ENCODE results near the gene ITGAL. TPM values are rescaled to one million over a fixed set of nuclear protein-coding genes. Genes with fewer than 3 reads are reported as not detected.
"Not testable (repeated sequence)": the region's sequence is repeated elsewhere in the genome, so short reads cannot be mapped to it uniquely, and the experiment has no call there.

The ITGAL gene
- total RNA-seq, 1 donor from 2014 or later = 0.04 TPM

DNA sequence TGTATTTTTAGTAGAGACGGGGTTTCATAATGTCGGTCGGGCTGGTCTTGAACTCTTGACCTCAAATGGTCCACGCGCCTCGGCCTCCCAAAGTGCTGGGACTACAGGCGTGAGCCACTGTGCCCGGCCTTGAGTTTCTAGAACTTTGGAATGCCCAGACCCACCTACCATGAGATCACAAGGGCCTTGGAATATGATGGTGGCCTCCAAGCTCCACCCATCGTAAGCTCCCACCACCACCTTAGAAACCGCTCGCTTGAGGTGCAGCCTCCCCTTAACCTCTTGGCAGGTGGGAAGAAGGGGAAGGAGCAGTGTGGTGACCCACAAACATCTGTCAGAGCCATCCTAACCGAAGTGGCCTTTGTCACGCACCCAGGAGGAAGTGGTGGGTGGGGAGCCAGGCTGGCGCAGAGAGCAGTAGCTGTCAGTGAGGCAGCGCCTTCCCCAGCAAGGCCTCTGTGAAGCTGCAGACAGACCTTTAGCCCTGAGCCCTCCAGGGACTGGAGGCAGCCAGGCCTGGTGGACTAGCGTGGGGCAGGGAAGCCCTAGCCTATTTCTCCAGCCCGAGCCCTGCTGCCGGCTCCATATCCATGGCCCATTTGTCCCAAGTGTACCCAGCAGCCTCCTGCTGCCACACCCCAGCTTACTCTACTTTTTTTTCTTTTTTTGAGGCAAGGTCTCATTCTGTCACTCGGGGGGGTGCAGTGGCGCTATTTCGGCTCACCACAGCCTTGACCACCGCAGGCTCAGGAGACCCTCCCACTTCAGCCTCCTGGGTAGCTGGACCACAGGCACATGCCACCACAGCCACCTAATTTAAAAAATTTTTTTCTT, 13.8 kb upstream of the ITGAL start:
- TF ChIP-seq, protein P1, sequence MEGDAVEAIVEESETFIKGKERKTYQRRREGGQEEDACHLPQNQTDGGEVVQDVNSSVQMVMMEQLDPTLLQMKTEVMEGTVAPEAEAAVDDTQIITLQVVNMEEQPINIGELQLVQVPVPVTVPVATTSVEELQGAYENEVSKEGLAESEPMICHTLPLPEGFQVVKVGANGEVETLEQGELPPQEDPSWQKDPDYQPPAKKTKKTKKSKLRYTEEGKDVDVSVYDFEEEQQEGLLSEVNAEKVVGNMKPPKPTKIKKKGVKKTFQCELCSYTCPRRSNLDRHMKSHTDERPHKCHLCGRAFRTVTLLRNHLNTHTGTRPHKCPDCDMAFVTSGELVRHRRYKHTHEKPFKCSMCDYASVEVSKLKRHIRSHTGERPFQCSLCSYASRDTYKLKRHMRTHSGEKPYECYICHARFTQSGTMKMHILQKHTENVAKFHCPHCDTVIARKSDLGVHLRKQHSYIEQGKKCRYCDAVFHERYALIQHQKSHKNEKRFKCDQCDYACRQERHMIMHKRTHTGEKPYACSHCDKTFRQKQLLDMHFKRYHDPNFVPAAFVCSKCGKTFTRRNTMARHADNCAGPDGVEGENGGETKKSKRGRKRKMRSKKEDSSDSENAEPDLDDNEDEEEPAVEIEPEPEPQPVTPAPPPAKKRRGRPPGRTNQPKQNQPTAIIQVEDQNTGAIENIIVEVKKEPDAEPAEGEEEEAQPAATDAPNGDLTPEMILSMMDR (IDR thresholded peaks at IDR 0.05; ENCODE audit: insufficient read depth, low read length, poor library complexity, severe bottlenecking) = no peak
- H3K4me3 ChIP-seq (ENCODE audit: low read depth, low read length) = no peak overlapping the region
- DNase-seq (ENCODE audit: low read depth) = no peak
- no peaks in the 10 kb centered on the region for H3K36me3 ChIP-seq (ENCODE audit: control insufficient read depth, insufficient read depth, low read length)
- H3K27me3 ChIP-seq (ENCODE audit: control insufficient read depth, insufficient read depth, low read length) = no peaks in the 10 kb centered on the region

GRCh38 chr16:30459456-30459855, 13.1 kb upstream of the ITGAL start:
- no peak for DNase-seq (ENCODE audit: low read depth)
- TF ChIP-seq, protein P1 (IDR thresholded peaks at IDR 0.05; ENCODE audit: insufficient read depth, low read length, poor library complexity, severe bottlenecking) = no peak
- H3K36me3 ChIP-seq (ENCODE audit: control insufficient read depth, insufficient read depth, low read length) = no peaks in the 10 kb centered on the region

DNA sequence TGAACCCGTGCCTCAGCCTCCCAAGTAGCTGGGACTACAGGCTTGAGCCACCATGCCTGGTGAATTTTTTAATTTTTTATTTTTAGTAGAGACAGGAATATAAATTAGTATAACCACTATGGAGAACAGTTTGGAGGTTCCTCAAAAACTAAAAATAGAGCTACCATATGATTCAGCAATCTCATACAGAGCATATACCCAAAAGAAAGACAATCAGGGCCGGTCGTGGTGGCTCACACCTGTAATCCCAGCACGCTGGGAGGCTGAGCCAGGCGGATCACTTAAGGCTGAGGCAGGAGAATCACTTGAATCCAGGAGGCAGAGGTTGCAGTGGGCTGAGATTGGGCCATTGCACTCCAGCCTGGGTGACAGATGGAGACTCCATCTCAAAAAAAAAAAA, 11.1 kb upstream of the ITGAL start:
- H3K36me3 ChIP-seq (ENCODE audit: control insufficient read depth, insufficient read depth, low read length); H3K4me3 ChIP-seq (ENCODE audit: low read depth, low read length); H3K27me3 ChIP-seq (ENCODE audit: control insufficient read depth, insufficient read depth, low read length); DNase-seq (ENCODE audit: low read depth): not testable (repeated sequence)

More at GRCh38 chr16:30459456-30459855, 13.1 kb upstream of the ITGAL start:
- no peaks in the 10 kb centered on the region for H3K27me3 ChIP-seq (ENCODE audit: control insufficient read depth, insufficient read depth, low read length)
- no peak overlapping the region for H3K4me3 ChIP-seq (ENCODE audit: low read depth, low read length)

DNA sequence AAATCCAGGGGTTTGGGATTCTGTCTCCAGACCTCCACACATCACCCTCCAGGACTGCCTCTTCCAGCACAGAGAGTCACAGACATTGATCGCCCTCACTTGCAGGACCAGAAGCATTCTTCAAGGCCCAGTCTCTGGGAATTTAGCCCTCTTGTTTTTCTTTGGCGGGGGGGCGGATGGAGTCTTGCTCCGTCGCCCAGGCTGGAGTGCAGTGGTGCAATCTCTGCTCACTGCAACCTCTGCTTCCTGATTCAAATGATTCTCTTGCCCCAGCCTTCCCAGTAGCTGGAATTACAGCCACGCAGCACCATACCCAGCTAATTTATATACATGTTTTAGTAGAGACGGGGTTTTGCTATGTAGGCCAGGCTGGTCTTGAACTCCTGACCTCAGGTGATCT, 8.5 kb upstream of the ITGAL start:
- Histone ChIP-seq H3K4me3 (ENCODE audit: low read depth, low read length) (no peak overlapping the region), H3K36me3 (ENCODE audit: control insufficient read depth, insufficient read depth, low read length) (no peaks in the 10 kb centered on the region), H3K27me3 (ENCODE audit: control insufficient read depth, insufficient read depth, low read length) (no peaks in the 10 kb centered on the region)
- DNase-seq (ENCODE audit: low read depth) = no peak
- TF ChIP-seq, protein P1 (IDR thresholded peaks at IDR 0.05; ENCODE audit: insufficient read depth, low read length, poor library complexity, severe bottlenecking) = no peak

DNA sequence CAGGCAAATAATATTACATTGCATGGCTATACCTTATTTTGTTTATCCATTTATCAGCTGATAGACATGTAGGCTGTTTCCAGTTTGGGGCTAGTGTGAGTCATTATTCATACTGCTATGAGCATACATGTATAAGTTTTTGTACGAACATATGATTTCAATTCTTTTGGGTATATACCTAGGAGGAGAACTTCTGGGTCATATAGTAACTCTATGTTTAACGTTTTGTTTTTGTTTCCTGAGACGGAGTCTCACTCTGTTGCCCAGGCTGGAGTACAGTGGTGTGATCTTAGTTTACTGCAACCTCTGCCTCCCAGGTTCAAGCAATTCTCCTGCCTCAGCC, 2.4 kb upstream of the ITGAL start:
- DNase-seq (ENCODE audit: low read depth) = no peak
- H3K27me3 ChIP-seq (ENCODE audit: control insufficient read depth, insufficient read depth, low read length) = peaks cover 23% of the 10 kb centered on the region
- no peaks in the 10 kb centered on the region for H3K36me3 ChIP-seq (ENCODE audit: control insufficient read depth, insufficient read depth, low read length)
- TF ChIP-seq, protein P1 (IDR thresholded peaks at IDR 0.05; ENCODE audit: insufficient read depth, low read length, poor library complexity, severe bottlenecking) = no peak
- H3K4me3 ChIP-seq (ENCODE audit: low read depth, low read length) = no peak overlapping the region

DNA sequence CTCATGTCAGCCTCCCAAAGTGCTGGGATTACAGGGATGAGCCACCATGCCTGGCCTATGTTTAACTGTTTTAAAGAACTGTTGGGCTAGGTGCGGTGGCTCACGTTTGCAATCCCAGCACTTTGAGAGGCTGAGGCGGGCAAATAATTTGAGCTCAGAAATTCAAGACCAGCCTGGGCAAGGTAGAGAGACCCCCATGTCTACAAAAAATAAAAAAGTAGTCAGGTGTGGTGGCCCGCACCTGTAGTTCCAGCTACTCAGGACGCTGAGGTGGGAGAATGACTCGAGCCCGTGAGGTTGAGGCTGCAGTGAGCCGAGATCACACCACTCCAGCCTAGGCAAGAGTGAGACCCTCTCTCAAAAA, 1.9 kb upstream of the ITGAL start:
- Histone ChIP-seq H3K4me3 (ENCODE audit: low read depth, low read length) (no peak overlapping the region), H3K36me3 (ENCODE audit: control insufficient read depth, insufficient read depth, low read length) (no peaks in the 10 kb centered on the region), H3K27me3 (ENCODE audit: control insufficient read depth, insufficient read depth, low read length) (peaks cover 26% of the 10 kb centered on the region)
- no peak for DNase-seq (ENCODE audit: low read depth)
- TF ChIP-seq, protein P1 (IDR thresholded peaks at IDR 0.05; ENCODE audit: insufficient read depth, low read length, poor library complexity, severe bottlenecking) = no peak

Measured in kidney epithelial cell (primary cell).